Right lobe of liver (tissue), 6 donors: ENCODE measurements around the gene CCSAP. TPM values are rescaled to one million over a fixed set of nuclear protein-coding genes. Genes with fewer than 3 reads are reported as not detected.

Experiments
- ATAC-seq, 4 donors: fragments of 200-7000 bp; cut with Tn5 transposase; one replicate each; pipeline ENCODE4 v1.9.1; 2020; ENCODE audit warnings: mild to moderate bottlenecking in 4 of 4, moderate library complexity in 4 of 4
- DNase-seq, 3 donors: peaks; one replicate each; pipeline ENCODE4 v3.0.0-alpha.2; 2020
- H3K27ac ChIP-seq, 3 donors: fragments of 200-600 bp; one replicate each; pipeline ENCODE4 v1.8.0; 2022
- H3K27me3 ChIP-seq, 2 donors: fragments of 200-600 bp; one replicate each; pipeline ENCODE4 v1.8.0; 2022
- H3K36me3 ChIP-seq, 4 donors: fragments of 200-600 bp; sonication (generic) in 1 of 4; one replicate each; pipeline versions ENCODE4 v1.5.1 to v1.8.0; 2017 to 2022; ENCODE audit warnings: control low read depth in 1 of 4
- H3K4me1 ChIP-seq, 4 donors: fragments of 200-600 bp; sonication (generic) in 1 of 4; one replicate each; pipeline versions ENCODE4 v1.5.1 to v1.8.0; 2017 to 2022; ENCODE audit warnings: control low read depth in 1 of 4
- H3K4me3 ChIP-seq, 3 donors: fragments of 200-600 bp; one replicate each; pipeline ENCODE4 v1.8.0; 2022
- H3K9me3 ChIP-seq, 4 donors: fragments of 200-600 bp; sonication (generic) in 1 of 4; one replicate each; pipeline versions ENCODE4 v1.5.1 to v1.8.0; 2017 to 2022; ENCODE audit warnings: control low read depth in 1 of 4
- POLR2A ChIP-seq: fragments of 450-650 bp; IDR thresholded peaks from one replicate; pipeline ENCODE4 v1.6.1; 2017; ENCODE audit warnings: antibody characterized with exemption, mild to moderate bottlenecking
- WGBS: methylation state at CpG from one replicate; pipeline ENCODE4 v1.1.6; 2018; ENCODE audit warnings: low coverage, low lambda C conversion rate; ENCODE audit not compliant: insufficient coverage; ENCODE audit errors: missing lambda C conversion rate; 5-methylcytosine and 5-hydroxymethylcytosine counted together
- intact Hi-C, 2 donors: fragments of 100-400 bp; cut with DNase I; formaldehyde crosslinking; loops; one replicate each; pipeline versions ENCODE4 v1.11.2 to v1.14.1; 2022
- small RNA-seq, 2 experiments: library from RNA; depleted of rRNA; stranded (forward); fragments of <200 nt; gene quantifications; one replicate each; pipeline ENCODE3, GENCODE V24; 2016
- total RNA-seq, 6 experiments: library from RNA; depleted of rRNA in 2 of 6; stranded (reverse); fragments of >200 nt in 2 of 6; fragmentation: NEBNext Ultra II Directional in 3 of 6; extraction: Animal tissue kit (Norgen Biotek cat#: 25700) in 3 of 6; gene quantifications; one replicate each; pipeline versions ENCODE4 v1.1.0 to v1.2.4, GENCODE V29; 2016 to 2023
- TF ChIP-seq, protein P1 (sequence below), 4 donors: fragments of 200-600 bp in 3 of 4; fragments of 450-650 bp in 1 of 4; IDR thresholded peaks; one replicate each; pipeline versions ENCODE4 v1.5.1 to v1.8.0; 2016 to 2022; ENCODE audit warnings: antibody characterized with exemption in 4 of 4, mild to moderate bottlenecking in 2 of 4
- donor health status: DM: no; HTN: yes; CAD: no.
- donor health status: DM: no; HTN: no; CAD: no.
- donor health status: DM: no; HTN: no; CAD: no.
- donor health status: DM: no; HTN: yes; CAD: no.
- donor health status: DM: no; HTN: yes; CAD: no.

The CCSAP gene
- total RNA-seq, 6 experiments from 2014 or later = 1.4 to 3.2 (median 1.7) TPM

DNA sequence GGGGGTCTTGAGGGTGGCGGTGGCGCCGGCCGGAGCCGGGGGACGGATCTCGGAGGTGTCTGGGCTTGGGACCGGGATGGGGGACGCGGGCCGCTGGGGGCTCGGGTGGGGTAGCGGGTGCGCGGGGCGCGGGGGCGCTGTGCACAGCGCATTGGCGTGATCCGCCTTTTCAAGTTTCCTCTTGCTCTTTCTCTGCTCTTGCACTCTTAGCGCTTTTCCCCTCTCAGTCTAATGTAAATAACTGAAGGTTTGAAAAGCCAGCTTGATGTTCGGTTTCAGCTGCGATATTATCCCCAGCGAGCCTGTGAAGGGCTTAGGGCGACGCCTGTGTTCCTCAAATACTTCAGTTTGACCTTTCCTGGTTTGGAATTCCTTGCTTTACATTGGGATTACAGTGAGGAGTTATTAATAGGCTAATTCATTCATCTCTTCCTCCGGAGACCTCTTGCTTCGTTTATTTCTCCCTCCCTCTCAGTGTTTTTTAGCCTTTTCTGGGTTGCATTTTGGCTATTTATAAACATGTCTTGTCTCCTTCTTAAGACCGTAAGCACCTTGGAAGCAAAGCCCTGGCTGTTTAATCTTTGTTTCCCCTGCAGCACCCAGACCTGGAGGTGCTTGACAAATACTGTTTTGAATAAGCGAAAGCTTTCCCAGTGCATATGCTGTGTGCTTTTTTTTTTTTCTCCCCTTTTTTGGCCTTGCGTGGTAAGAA lies 71.2 kb downstream of the CCSAP start:
- Histone ChIP-seq H3K4me1 (peaks cover 0 to 31% (median 10%) of the 10 kb centered on the region in 4 donors), H3K4me3 (peak overlapping the region; percentile 60 to 77 (median 74)), H3K27ac (peak overlapping the region; percentile 65 to 95 (median 95)), H3K27me3 (no peaks in the 10 kb centered on the region), H3K9me3 (no peaks in the 10 kb centered on the region), H3K36me3 (no peaks in the 10 kb centered on the region)
- ATAC-seq (peak; percentile 5 to 23 (median 9)), DNase-seq (no peak)
- WGBS = 1% methylated on average over 16 of the region's 32 CpGs
- intact Hi-C loops = no loop called here
- TF ChIP-seq, protein P1, sequence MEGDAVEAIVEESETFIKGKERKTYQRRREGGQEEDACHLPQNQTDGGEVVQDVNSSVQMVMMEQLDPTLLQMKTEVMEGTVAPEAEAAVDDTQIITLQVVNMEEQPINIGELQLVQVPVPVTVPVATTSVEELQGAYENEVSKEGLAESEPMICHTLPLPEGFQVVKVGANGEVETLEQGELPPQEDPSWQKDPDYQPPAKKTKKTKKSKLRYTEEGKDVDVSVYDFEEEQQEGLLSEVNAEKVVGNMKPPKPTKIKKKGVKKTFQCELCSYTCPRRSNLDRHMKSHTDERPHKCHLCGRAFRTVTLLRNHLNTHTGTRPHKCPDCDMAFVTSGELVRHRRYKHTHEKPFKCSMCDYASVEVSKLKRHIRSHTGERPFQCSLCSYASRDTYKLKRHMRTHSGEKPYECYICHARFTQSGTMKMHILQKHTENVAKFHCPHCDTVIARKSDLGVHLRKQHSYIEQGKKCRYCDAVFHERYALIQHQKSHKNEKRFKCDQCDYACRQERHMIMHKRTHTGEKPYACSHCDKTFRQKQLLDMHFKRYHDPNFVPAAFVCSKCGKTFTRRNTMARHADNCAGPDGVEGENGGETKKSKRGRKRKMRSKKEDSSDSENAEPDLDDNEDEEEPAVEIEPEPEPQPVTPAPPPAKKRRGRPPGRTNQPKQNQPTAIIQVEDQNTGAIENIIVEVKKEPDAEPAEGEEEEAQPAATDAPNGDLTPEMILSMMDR (IDR thresholded peaks at IDR 0.05) = no peak
- TF ChIP-seq POLR2A = no peak

Small RNA genes lying within 50 kb of the gene (small RNA-seq; reads per million reads assigned to genes)
- 0 reads per million in 2 experiments for gene RNU6-180P

Other genes with a start within 250 kb of the CCSAP start
- gene RAB4A, start 71.9 kb downstream of the CCSAP start, total RNA-seq = 10 to 100 TPM; 23.3 to 66.4 (median 50.0) TPM
- gene ACTA1, start 91.0 kb upstream of the CCSAP start, total RNA-seq = 10 to 100 TPM in 1 of 6 experiments, 1 to 10 TPM in 4, not detected in 1; 1.1 to 14.2 (median 1.3) TPM
- gene NUP133, start 165.3 kb upstream of the CCSAP start, total RNA-seq = 10 to 100 TPM in 5 of 6 experiments, 1 to 10 TPM in 1; 8.5 to 14.4 (median 11.5) TPM
- 10 to 100 TPM; 12.9 to 16.2 (median 13.7) TPM for gene ABCB10, start 215.7 kb upstream of the CCSAP start, total RNA-seq